Upper lobe of left lung (tissue), 6 donors: ENCODE data around the gene TCF7L1. TPM values are rescaled to one million over a fixed set of nuclear protein-coding genes. Genes with fewer than 3 reads are reported as not detected.

ENCODE experiments used
- ATAC-seq, 2 donors: fragments of 200-7000 bp; cut with Tn5 transposase; one replicate each; pipeline ENCODE4 v1.9.1; 2022; ENCODE audit warnings: mild to moderate bottlenecking in 2 of 2, moderate library complexity in 2 of 2; ENCODE audit not compliant: low FRiP score in 2 of 2
- DNase-seq, 2 donors: peaks; one replicate each; pipeline ENCODE4 v3.0.0-alpha.2; 2019 to 2020
- H3K27ac ChIP-seq, 4 donors: fragments of 200-600 bp; sonication (generic); one replicate each; pipeline ENCODE4 v1.5.1; 2016 to 2019
- H3K27me3 ChIP-seq, 4 donors: fragments of 200-600 bp; sonication (generic); one replicate each; pipeline ENCODE4 v1.5.1; 2017 to 2019
- H3K36me3 ChIP-seq, 4 donors: fragments of 200-600 bp; sonication (generic); one replicate each; pipeline ENCODE4 v1.5.1; 2016 to 2019
- H3K4me1 ChIP-seq, 4 donors: fragments of 200-600 bp; sonication (generic); one replicate each; pipeline ENCODE4 v1.5.1; 2018 to 2019
- H3K4me3 ChIP-seq, 4 donors: fragments of 200-600 bp; sonication (generic); one replicate each; pipeline ENCODE4 v1.5.1; 2017 to 2019; ENCODE audit warnings: mild to moderate bottlenecking in 2 of 4, moderate library complexity in 1 of 4
- H3K9me3 ChIP-seq, 4 donors: fragments of 200-600 bp; sonication (generic); one replicate each; pipeline ENCODE4 v1.5.1; 2018 to 2019
- EP300 ChIP-seq, 4 donors: sonication (generic); formaldehyde crosslinking; IDR thresholded peaks; one replicate each; pipeline ENCODE4 v1.5.1; 2017; ENCODE audit warnings: antibody characterized with exemption in 4 of 4, control low read depth in 2 of 4
- POLR2A ChIP-seq, 4 donors: fragments of 450-650 bp; IDR thresholded peaks; one replicate each; pipeline ENCODE4 v1.5.1; 2016 to 2017; ENCODE audit warnings: antibody characterized with exemption in 4 of 4, mild to moderate bottlenecking in 2 of 4
- POLR2AphosphoS5 ChIP-seq, 2 donors: sonication (generic); formaldehyde crosslinking; IDR thresholded peaks; one replicate each; pipeline ENCODE4 v1.5.1; 2017; ENCODE audit warnings: antibody characterized with exemption in 2 of 2
- WGBS, 2 donors: methylation state at CpG; one replicate each; pipeline ENCODE4 v1.1.5; 2017 to 2018; 5-methylcytosine and 5-hydroxymethylcytosine counted together
- small RNA-seq, 4 donors: library from RNA; depleted of rRNA; stranded (forward); fragments of <200 nt; gene quantifications; one replicate each; pipeline ENCODE3, GENCODE V24; 2016
- total RNA-seq, 6 donors: library from RNA; depleted of rRNA in 4 of 6; stranded (reverse); fragments of >200 nt in 4 of 6; gene quantifications; one replicate each; pipeline versions ENCODE4 v1.1.0 to v1.2.1, GENCODE V29; 2016 to 2021
- TF ChIP-seq, protein P1 (sequence below), 6 experiments: fragments of 450-650 bp in 4 of 6; fragments of 200-600 bp in 2 of 6; sonication (generic) in 2 of 6; IDR thresholded peaks; one replicate each; pipeline ENCODE4 v1.5.1; 2016 to 2019; ENCODE audit warnings: antibody characterized with exemption in 6 of 6
- donor health status: DM: no; HTN: no; CAD: no; lungs with moderate emphysema.
- donor health status: DM: no; HTN: yes; CAD: no; lungs with severe emphysema.

Gene TCF7L1
- total RNA-seq, 6 donors from 2014 or later, result 7.3 to 18.4 (median 11.2) TPM

DNA sequence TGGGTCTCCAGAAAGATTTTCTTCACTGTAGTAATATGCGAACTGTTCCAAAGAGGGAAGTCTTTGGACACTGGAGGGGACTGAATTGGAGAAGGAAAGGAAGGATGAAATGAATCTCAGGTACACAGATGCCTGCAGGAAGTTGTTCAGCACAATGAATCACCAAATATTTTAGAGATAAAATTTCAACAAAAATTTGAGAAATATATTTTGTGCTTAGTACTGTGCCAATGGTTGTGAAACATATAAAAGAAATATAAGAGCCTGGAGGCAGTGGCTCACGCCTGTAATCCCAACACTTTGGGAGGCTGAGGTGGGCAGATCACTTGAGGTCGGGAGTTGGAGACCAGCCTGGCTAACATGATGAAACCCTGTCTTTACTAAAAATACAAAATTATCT, 224.5 kb downstream of the TCF7L1 start:
- DNase-seq (no peak), ATAC-seq (no peak)
- no peak overlapping the region for H3K4me3 ChIP-seq
- H3K27ac ChIP-seq, result no peak overlapping the region
- H3K4me1 ChIP-seq, result peaks cover 20 to 46% (median 27%) of the 10 kb centered on the region in 4 donors
- H3K36me3 ChIP-seq, result peaks cover 6 to 44% (median 20%) of the 10 kb centered on the region in 4 donors
- TF ChIP-seq POLR2AphosphoS5 (IDR thresholded peaks at IDR 0.05) (no peak), EP300 (IDR thresholded peaks at IDR 0.05) (no peak), POLR2A (IDR thresholded peaks at IDR 0.05) (no peak)
- TF ChIP-seq, protein P1, sequence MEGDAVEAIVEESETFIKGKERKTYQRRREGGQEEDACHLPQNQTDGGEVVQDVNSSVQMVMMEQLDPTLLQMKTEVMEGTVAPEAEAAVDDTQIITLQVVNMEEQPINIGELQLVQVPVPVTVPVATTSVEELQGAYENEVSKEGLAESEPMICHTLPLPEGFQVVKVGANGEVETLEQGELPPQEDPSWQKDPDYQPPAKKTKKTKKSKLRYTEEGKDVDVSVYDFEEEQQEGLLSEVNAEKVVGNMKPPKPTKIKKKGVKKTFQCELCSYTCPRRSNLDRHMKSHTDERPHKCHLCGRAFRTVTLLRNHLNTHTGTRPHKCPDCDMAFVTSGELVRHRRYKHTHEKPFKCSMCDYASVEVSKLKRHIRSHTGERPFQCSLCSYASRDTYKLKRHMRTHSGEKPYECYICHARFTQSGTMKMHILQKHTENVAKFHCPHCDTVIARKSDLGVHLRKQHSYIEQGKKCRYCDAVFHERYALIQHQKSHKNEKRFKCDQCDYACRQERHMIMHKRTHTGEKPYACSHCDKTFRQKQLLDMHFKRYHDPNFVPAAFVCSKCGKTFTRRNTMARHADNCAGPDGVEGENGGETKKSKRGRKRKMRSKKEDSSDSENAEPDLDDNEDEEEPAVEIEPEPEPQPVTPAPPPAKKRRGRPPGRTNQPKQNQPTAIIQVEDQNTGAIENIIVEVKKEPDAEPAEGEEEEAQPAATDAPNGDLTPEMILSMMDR (IDR thresholded peaks at IDR 0.05), result no peak
- H3K27me3 ChIP-seq, result no peaks in the 10 kb centered on the region
- 83 to 87% methylated on average over 3 of the region's 3 CpGs for WGBS, 2 donors
- H3K9me3 ChIP-seq, result no peaks in the 10 kb centered on the region

Small RNA genes within 50 kb of the gene (small RNA-seq; reads per million reads assigned to genes)
- 0 reads per million in 4 donors for gene AC093162.1
- 0 reads per million in 4 donors for gene RF00019
- 0 reads per million in 4 donors for gene RNU6-674P

Other genes with a start within 250 kb of the TCF7L1 start
- gene TMSB10, start 227.7 kb upstream of the TCF7L1 start, total RNA-seq, result 1,000 to 10,000 TPM; 1,275 to 5,234 (median 2,267) TPM
- 10 to 100 TPM in 5 of 6 donors, 1 to 10 TPM in 1; 6.3 to 76.6 (median 47.8) TPM for gene KCMF1, start 162.2 kb upstream of the TCF7L1 start, total RNA-seq
- 100 to 1,000 TPM; 128 to 172 (median 147) TPM for gene TGOLN2, start 194.6 kb downstream of the TCF7L1 start, total RNA-seq
- 10 to 100 TPM; 36.7 to 81.5 (median 57.9) TPM for gene RETSAT, start 221.1 kb downstream of the TCF7L1 start, total RNA-seq
- gene ELMOD3, start 221.4 kb downstream of the TCF7L1 start, total RNA-seq, result 10 to 100 TPM; 13.2 to 82.8 (median 24.1) TPM